ENCODE results near the gene PPP2R2C. TPM values are rescaled to one million over a fixed set of nuclear protein-coding genes. Genes with fewer than 3 reads are reported as not detected.

PPP2R2C gene
- total and polyA plus RNA-seq, 2 experiments from 2014 or later, result 1.3 to 9.2 TPM

DNA sequence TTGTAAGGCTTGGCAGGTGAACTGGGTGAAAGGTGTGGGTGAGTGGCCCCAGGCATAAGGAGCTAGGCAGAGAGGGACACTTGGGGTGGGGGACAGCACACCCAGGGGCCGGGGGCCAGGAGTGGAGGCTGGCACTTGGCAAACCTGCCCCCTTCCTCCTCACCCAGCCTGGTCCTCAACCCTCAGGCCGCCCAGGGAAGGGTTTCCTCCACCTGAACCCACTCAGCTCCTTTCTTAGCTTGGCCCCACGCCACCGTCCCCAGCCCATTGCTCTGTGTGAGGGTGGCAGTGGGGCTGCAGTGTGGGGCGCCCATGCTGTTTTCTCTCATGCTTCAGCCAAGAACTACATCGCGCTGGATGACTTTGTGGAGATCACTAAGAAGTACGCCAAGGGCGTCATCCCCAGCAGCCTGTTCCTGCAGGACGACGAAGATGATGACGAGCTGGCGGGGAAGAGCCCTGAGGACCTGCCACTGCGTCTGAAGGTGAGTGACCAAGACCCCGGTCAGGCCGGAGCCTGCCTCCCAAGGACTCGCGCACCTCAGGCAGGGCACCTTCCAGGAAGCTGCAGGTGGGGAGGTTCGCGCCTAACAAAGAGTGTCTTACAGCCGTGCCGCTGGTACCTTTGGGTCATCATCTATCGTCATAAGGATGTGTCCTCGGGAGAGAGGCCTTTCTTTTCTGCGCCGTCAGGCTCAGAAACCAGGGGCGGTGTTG lies 177.6 kb downstream of the PPP2R2C start:
- Histone ChIP-seq H3K27me3 (ENCODE audit: insufficient read depth) (no peaks in the 10 kb centered on the region), H3K36me3 (ENCODE audit: insufficient read depth) (no peaks in the 10 kb centered on the region), H3K9me2 (ENCODE audit: insufficient read depth) (no peaks in the 10 kb centered on the region), H3K27ac (ENCODE audit: low read depth) (no peak overlapping the region), H3K4me1 (ENCODE audit: insufficient read depth) (no peaks in the 10 kb centered on the region), H3K79me2 (replicated peaks; ENCODE audit: insufficient read depth) (no peaks in the 10 kb centered on the region; the same call in 1 of the 2 replicates), H3K4me3 (no peak overlapping the region), H2AFZ (no peak overlapping the region), H4K20me1 (replicated peaks; ENCODE audit: insufficient read depth) (no peaks in the 10 kb centered on the region), H3F3A (replicated peaks; ENCODE audit: low read depth) (no peaks in the 10 kb centered on the region), H3K4me2 (no peak overlapping the region)
- Mint-ChIP-seq H3K4me3 (no peak overlapping the region), H3K36me3 (ENCODE audit: low read depth) (peaks cover 21% of the 10 kb centered on the region), H3K27ac (no peak overlapping the region), H3K9me3 (no peaks in the 10 kb centered on the region), H3K4me1 (no peaks in the 10 kb centered on the region), H3K27me3 (ENCODE audit: insufficient read depth, low read depth, poor library complexity) (peaks cover 3% of the 10 kb centered on the region)
- ATAC-seq (no peak), DNase-seq (ENCODE audit: low spot score) (no peak)
- no peak for TF ChIP-seq EZH2phosphoT487 (IDR thresholded peaks at IDR 0.05; ENCODE audit: unreplicated experiment)
- TF ChIP-seq, protein P1, sequence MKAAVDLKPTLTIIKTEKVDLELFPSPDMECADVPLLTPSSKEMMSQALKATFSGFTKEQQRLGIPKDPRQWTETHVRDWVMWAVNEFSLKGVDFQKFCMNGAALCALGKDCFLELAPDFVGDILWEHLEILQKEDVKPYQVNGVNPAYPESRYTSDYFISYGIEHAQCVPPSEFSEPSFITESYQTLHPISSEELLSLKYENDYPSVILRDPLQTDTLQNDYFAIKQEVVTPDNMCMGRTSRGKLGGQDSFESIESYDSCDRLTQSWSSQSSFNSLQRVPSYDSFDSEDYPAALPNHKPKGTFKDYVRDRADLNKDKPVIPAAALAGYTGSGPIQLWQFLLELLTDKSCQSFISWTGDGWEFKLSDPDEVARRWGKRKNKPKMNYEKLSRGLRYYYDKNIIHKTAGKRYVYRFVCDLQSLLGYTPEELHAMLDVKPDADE (IDR thresholded peaks at IDR 0.05), result no peak
- TF ChIP-seq, protein P2, sequence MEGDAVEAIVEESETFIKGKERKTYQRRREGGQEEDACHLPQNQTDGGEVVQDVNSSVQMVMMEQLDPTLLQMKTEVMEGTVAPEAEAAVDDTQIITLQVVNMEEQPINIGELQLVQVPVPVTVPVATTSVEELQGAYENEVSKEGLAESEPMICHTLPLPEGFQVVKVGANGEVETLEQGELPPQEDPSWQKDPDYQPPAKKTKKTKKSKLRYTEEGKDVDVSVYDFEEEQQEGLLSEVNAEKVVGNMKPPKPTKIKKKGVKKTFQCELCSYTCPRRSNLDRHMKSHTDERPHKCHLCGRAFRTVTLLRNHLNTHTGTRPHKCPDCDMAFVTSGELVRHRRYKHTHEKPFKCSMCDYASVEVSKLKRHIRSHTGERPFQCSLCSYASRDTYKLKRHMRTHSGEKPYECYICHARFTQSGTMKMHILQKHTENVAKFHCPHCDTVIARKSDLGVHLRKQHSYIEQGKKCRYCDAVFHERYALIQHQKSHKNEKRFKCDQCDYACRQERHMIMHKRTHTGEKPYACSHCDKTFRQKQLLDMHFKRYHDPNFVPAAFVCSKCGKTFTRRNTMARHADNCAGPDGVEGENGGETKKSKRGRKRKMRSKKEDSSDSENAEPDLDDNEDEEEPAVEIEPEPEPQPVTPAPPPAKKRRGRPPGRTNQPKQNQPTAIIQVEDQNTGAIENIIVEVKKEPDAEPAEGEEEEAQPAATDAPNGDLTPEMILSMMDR (conservative IDR thresholded peaks at IDR 0.05; ENCODE audit: low read depth in 2 of 2), result no peak
- no peak for TF ChIP-seq STAT1 (IDR thresholded peaks at IDR 0.05; ENCODE audit: unreplicated experiment)
- no peak for TF ChIP-seq EZH2 (IDR thresholded peaks at IDR 0.05; ENCODE audit: low read depth, unreplicated experiment)
- no peak for TF ChIP-seq NANOG (IDR thresholded peaks at IDR 0.05; ENCODE audit: borderline replicate concordance)
- TF ChIP-seq, protein P3, sequence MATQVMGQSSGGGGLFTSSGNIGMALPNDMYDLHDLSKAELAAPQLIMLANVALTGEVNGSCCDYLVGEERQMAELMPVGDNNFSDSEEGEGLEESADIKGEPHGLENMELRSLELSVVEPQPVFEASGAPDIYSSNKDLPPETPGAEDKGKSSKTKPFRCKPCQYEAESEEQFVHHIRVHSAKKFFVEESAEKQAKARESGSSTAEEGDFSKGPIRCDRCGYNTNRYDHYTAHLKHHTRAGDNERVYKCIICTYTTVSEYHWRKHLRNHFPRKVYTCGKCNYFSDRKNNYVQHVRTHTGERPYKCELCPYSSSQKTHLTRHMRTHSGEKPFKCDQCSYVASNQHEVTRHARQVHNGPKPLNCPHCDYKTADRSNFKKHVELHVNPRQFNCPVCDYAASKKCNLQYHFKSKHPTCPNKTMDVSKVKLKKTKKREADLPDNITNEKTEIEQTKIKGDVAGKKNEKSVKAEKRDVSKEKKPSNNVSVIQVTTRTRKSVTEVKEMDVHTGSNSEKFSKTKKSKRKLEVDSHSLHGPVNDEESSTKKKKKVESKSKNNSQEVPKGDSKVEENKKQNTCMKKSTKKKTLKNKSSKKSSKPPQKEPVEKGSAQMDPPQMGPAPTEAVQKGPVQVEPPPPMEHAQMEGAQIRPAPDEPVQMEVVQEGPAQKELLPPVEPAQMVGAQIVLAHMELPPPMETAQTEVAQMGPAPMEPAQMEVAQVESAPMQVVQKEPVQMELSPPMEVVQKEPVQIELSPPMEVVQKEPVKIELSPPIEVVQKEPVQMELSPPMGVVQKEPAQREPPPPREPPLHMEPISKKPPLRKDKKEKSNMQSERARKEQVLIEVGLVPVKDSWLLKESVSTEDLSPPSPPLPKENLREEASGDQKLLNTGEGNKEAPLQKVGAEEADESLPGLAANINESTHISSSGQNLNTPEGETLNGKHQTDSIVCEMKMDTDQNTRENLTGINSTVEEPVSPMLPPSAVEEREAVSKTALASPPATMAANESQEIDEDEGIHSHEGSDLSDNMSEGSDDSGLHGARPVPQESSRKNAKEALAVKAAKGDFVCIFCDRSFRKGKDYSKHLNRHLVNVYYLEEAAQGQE (IDR thresholded peaks at IDR 0.05; ENCODE audit: unreplicated experiment), result no peak
- no peak for TF ChIP-seq POLR2AphosphoS5 (IDR thresholded peaks at IDR 0.05; ENCODE audit: low read depth)
- TF ChIP-seq ZNF331 (CRISPR knock-in tag; IDR thresholded peaks at IDR 0.05; ENCODE audit: low read depth), result no peak
- no peak for TF ChIP-seq CREB1 (CRISPR knock-in tag; IDR thresholded peaks at IDR 0.05; ENCODE audit: low read depth)
- TF ChIP-seq ZNF114 (CRISPR knock-in tag; IDR thresholded peaks at IDR 0.05), result no peak
- TF ChIP-seq JUNB (IDR thresholded peaks at IDR 0.05; ENCODE audit: unreplicated experiment), result no peak
- TF ChIP-seq, protein P4, sequence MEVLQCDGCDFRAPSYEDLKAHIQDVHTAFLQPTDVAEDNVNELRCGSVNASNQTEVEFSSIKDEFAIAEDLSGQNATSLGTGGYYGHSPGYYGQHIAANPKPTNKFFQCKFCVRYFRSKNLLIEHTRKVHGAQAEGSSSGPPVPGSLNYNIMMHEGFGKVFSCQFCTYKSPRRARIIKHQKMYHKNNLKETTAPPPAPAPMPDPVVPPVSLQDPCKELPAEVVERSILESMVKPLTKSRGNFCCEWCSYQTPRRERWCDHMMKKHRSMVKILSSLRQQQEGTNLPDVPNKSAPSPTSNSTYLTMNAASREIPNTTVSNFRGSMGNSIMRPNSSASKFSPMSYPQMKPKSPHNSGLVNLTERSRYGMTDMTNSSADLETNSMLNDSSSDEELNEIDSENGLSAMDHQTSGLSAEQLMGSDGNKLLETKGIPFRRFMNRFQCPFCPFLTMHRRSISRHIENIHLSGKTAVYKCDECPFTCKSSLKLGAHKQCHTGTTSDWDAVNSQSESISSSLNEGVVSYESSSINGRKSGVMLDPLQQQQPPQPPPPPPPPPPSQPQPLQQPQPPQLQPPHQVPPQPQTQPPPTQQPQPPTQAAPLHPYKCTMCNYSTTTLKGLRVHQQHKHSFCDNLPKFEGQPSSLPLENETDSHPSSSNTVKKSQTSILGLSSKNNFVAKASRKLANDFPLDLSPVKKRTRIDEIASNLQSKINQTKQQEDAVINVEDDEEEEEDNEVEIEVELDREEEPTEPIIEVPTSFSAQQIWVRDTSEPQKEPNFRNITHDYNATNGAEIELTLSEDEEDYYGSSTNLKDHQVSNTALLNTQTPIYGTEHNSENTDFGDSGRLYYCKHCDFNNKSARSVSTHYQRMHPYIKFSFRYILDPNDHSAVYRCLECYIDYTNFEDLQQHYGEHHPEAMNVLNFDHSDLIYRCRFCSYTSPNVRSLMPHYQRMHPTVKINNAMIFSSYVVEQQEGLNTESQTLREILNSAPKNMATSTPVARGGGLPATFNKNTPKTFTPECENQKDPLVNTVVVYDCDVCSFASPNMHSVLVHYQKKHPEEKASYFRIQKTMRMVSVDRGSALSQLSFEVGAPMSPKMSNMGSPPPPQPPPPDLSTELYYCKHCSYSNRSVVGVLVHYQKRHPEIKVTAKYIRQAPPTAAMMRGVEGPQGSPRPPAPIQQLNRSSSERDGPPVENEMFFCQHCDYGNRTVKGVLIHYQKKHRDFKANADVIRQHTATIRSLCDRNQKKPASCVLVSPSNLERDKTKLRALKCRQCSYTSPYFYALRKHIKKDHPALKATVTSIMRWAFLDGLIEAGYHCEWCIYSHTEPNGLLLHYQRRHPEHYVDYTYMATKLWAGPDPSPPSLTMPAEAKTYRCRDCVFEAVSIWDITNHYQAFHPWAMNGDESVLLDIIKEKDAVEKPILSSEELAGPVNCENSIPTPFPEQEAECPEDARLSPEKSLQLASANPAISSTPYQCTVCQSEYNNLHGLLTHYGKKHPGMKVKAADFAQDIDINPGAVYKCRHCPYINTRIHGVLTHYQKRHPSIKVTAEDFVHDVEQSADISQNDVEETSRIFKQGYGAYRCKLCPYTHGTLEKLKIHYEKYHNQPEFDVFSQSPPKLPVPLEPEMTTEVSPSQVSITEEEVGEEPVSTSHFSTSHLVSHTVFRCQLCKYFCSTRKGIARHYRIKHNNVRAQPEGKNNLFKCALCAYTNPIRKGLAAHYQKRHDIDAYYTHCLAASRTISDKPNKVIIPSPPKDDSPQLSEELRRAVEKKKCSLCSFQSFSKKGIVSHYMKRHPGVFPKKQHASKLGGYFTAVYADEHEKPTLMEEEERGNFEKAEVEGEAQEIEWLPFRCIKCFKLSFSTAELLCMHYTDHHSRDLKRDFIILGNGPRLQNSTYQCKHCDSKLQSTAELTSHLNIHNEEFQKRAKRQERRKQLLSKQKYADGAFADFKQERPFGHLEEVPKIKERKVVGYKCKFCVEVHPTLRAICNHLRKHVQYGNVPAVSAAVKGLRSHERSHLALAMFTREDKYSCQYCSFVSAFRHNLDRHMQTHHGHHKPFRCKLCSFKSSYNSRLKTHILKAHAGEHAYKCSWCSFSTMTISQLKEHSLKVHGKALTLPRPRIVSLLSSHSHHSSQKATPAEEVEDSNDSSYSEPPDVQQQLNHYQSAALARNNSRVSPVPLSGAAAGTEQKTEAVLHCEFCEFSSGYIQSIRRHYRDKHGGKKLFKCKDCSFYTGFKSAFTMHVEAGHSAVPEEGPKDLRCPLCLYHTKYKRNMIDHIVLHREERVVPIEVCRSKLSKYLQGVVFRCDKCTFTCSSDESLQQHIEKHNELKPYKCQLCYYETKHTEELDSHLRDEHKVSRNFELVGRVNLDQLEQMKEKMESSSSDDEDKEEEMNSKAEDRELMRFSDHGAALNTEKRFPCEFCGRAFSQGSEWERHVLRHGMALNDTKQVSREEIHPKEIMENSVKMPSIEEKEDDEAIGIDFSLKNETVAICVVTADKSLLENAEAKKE (CRISPR knock-in tag; IDR thresholded peaks at IDR 0.05), result no peak

All from GM23338 (cell line).